SJCRH30 (cell line): Measurements from ENCODE around the gene TIGD3. TPM values are rescaled to one million over a fixed set of nuclear protein-coding genes. Genes with fewer than 3 reads are reported as not detected.
"Not testable (repeated sequence)": the region's sequence is repeated elsewhere in the genome, so short reads cannot be mapped to it uniquely, and the experiment has no call there.

Source experiments
- DNase-seq, 2 experiments: peaks; one replicate each; pipeline ENCODE4 v3.0.0-alpha.2; 2015 to 2020
- H3K27ac ChIP-seq: fragments of 250-450 bp; sonication (Bioruptor Pico); 2 replicates; pipeline ENCODE4 v1.5.1; 2020; ENCODE audit warnings: mild to moderate bottlenecking, moderate library complexity
- H3K27me3 ChIP-seq: fragments of 250-450 bp; sonication (Bioruptor Pico); 2 replicates; pipeline ENCODE4 v1.5.1; 2020; ENCODE audit warnings: mild to moderate bottlenecking, moderate library complexity
- H3K36me3 ChIP-seq: fragments of 250-450 bp; sonication (Bioruptor Pico); 2 replicates; pipeline ENCODE4 v1.5.1; 2020; ENCODE audit warnings: mild to moderate bottlenecking, moderate library complexity
- H3K4me1 ChIP-seq: fragments of 250-450 bp; sonication (Bioruptor Pico); 2 replicates; pipeline ENCODE4 v1.5.1; 2020; ENCODE audit warnings: mild to moderate bottlenecking, moderate library complexity
- H3K4me3 ChIP-seq: fragments of 250-450 bp; sonication (Bioruptor Pico); 2 replicates; pipeline ENCODE4 v1.5.1; 2020; ENCODE audit warnings: mild to moderate bottlenecking, moderate library complexity
- H3K9me3 ChIP-seq: fragments of 250-450 bp; sonication (Bioruptor Pico); replicated peaks from 2 replicates; pipeline ENCODE4 v1.5.1; 2020; ENCODE audit warnings: mild to moderate bottlenecking, moderate library complexity
- total RNA-seq: library from RNA; depleted of rRNA; stranded (reverse); fragments of >200 nt; shearing (Covaris generic); gene quantifications from 2 replicates; pipeline ENCODE4 v1.2.3, GENCODE V29; 2014

The TIGD3 gene
- total RNA-seq, 1 experiment from 2014 or later = 0.71 TPM

DNA sequence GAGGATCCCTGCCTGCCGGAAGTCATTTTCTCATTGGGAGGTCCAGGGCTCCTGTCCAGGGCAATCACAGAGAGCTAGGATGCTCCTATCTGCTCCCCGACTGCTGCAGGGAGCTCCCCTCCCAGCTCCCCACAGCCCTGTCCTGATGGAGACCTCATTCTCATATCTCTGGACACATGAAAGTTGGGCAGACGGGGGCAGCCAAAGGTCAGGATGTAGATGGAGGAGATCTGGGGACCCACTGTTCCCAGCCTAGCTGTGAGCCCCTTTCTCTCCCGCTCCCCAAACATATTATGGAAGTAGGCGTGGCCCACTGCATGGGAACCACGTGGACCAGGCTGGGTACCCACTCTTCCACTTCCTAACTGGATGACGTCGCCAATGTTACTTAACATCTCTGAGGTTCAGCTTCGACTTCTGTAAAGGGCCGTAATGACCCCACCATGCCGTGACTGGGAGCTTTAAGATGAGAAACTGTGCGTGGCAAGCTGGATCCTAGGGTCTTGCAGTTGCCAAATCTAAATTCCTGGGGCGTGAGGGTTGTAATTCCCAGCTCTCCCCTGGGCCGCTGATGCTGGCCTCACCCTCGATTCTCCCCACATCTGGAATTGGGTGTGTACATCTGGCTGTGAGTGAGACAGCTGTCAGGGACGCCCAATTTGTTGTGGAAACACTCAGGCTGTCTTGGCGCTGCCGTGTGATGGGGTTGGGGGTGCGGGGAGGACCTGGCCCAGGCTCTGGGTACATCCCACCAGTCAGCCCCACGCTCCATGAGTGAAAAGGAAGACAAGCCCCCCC lies 38.1 kb upstream of the TIGD3 start:
- Histone ChIP-seq H3K27ac (peak overlapping the region; percentile 46), H3K27me3 (no peaks in the 10 kb centered on the region), H3K36me3 (peaks cover 4% of the 10 kb centered on the region; the same call in 1 of the 2 replicates), H3K4me1 (peaks cover 23% of the 10 kb centered on the region), H3K9me3 (no peaks in the 10 kb centered on the region), H3K4me3 (peak overlapping the region; percentile 79)
- DNase-seq = peak in 1 of 2 experiments; percentile 48

- Histone ChIP-seq H3K4me1 (peaks cover 21% of the 10 kb centered on the region), H3K9me3 (no peaks in the 10 kb centered on the region), H3K36me3 (peaks cover 10% of the 10 kb centered on the region), H3K27ac (peak overlapping the region; percentile 46), H3K27me3 (no peaks in the 10 kb centered on the region), H3K4me3 (peak overlapping the region; percentile 79)
- peak in 1 of 2 experiments; percentile 54 for DNase-seq
These were observed 37.3 kb upstream of the TIGD3 start for GRCh38 chr11:65317025-65317786.

DNA sequence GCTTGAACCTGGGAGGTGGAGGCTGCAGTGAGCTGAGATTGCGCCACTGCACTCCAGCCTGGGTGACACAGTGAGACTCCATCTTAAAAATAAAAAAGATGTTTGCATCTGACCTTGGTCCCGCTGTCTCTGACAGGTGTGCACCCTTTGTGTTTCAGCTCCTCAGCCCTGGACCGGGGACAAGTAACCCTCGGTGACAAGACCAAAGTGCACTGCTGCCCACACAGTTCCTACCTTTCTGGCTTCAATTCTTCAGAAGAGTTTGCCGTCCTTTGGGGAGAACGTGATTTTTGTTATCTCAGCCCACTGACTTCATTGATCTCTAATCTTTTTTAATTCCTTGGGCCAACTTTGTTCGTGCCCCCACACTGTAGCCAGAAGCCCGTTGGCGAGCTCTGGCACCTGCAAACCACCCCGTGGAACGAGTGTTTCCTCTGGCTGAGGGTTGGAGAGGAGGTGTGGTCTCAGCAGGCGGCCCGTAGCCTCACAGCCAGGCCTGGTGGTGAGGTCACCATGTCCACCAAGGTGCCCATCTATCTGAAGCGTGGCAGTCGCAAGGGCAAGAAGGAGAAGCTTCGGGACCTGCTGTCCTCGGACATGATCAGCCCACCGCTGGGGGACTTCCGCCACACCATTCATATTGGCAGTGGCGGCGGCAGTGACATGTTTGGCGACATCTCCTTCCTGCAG lies 34.0 kb upstream of the TIGD3 start:
- Histone ChIP-seq H3K9me3 (no peaks in the 10 kb centered on the region), H3K36me3 (peaks cover 10% of the 10 kb centered on the region), H3K4me3 (no peak overlapping the region), H3K27ac (no peak overlapping the region), H3K27me3 (no peaks in the 10 kb centered on the region), H3K4me1 (peaks cover 13% of the 10 kb centered on the region)
- DNase-seq = no peak

GRCh38 chr11:65321076-65321475 lies 33.5 kb upstream of the TIGD3 start:
- DNase-seq = no peak
- Histone ChIP-seq H3K9me3 (no peaks in the 10 kb centered on the region), H3K27ac (no peak overlapping the region), H3K4me1 (peaks cover 13% of the 10 kb centered on the region), H3K27me3 (no peaks in the 10 kb centered on the region), H3K36me3 (peaks cover 10% of the 10 kb centered on the region), H3K4me3 (no peak overlapping the region)

GRCh38 chr11:65321828-65322485 lies 32.6 kb upstream of the TIGD3 start:
- Histone ChIP-seq H3K27me3 (no peaks in the 10 kb centered on the region), H3K4me1 (peaks cover 6% of the 10 kb centered on the region; the same call in 1 of the 2 replicates), H3K36me3 (peaks cover 10% of the 10 kb centered on the region), H3K9me3 (no peaks in the 10 kb centered on the region), H3K4me3 (no peak overlapping the region), H3K27ac (no peak overlapping the region)
- DNase-seq = no peak

DNA sequence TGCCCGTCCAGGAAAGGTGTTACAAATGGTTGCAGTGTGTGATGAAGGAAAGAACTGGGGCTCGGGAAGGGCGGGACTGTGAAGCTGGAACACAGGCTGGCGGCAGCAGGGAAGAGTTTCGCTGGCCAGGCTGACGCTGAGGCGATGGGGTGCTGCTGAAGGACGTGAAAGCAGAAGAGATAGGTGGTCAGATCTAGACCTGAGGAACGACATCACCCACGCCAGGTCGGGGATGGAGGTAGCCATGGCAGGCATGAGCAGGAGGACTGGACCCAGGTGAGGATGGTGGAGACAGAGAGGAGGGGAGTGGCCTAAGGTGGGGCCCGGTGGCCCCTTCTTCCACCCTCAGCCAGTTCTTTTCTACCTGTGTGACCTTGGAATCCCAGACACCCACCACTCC lies 30.7 kb upstream of the TIGD3 start:
- Histone ChIP-seq H3K36me3 (peaks cover 10% of the 10 kb centered on the region), H3K27ac (no peak overlapping the region), H3K27me3 (no peaks in the 10 kb centered on the region), H3K9me3 (no peaks in the 10 kb centered on the region), H3K4me3 (no peak overlapping the region), H3K4me1 (no peaks in the 10 kb centered on the region)
- DNase-seq = no peak

- no peak overlapping the region for H3K4me3 ChIP-seq
- peaks cover 10% of the 10 kb centered on the region for H3K36me3 ChIP-seq
- no peak overlapping the region for H3K27ac ChIP-seq
- no peaks in the 10 kb centered on the region for H3K9me3 ChIP-seq
- DNase-seq = no peak
- H3K27me3 ChIP-seq = no peaks in the 10 kb centered on the region
- H3K4me1 ChIP-seq = no peaks in the 10 kb centered on the region
These were observed 29.1 kb upstream of the TIGD3 start for GRCh38 chr11:65325435-65325834.

DNA sequence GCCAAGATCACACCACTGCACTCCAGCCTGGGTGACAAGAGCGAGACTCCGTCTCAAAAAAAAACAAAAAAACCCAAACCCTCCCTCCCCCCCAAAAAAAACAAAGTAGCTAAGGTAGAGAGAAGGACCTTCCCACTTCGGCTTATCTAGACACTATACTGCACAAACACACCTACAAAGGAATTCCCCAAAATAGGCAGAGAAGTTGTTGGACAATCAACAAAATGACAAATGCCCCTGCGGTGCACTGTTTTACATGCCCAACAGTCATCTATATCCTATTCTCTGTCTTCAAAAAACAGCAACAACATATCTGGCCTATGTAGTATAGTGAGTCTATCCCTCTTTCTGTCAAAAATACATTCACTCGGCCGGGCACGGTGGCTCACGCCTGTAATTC lies 27.5 kb upstream of the TIGD3 start:
- H3K27me3 ChIP-seq = no peaks in the 10 kb centered on the region

GRCh38 chr11:65329478-65329877 lies 25.1 kb upstream of the TIGD3 start:
- Histone ChIP-seq H3K4me3 (peak overlapping the region; percentile 29), H3K4me1 (no peaks in the 10 kb centered on the region), H3K9me3 (no peaks in the 10 kb centered on the region), H3K27ac (no peak overlapping the region), H3K36me3 (no peaks in the 10 kb centered on the region), H3K27me3 (no peaks in the 10 kb centered on the region)
- no peak for DNase-seq

More for the DNA sequence above, 27.5 kb upstream of the TIGD3 start:
- H3K4me3 ChIP-seq = no peak overlapping the region
- no peak overlapping the region for H3K27ac ChIP-seq
- no peaks in the 10 kb centered on the region for H3K9me3 ChIP-seq
- DNase-seq = no peak
- H3K4me1 ChIP-seq = no peaks in the 10 kb centered on the region
- peaks cover under 1% of the 10 kb centered on the region; the same call in 1 of the 2 replicates for H3K36me3 ChIP-seq

DNA sequence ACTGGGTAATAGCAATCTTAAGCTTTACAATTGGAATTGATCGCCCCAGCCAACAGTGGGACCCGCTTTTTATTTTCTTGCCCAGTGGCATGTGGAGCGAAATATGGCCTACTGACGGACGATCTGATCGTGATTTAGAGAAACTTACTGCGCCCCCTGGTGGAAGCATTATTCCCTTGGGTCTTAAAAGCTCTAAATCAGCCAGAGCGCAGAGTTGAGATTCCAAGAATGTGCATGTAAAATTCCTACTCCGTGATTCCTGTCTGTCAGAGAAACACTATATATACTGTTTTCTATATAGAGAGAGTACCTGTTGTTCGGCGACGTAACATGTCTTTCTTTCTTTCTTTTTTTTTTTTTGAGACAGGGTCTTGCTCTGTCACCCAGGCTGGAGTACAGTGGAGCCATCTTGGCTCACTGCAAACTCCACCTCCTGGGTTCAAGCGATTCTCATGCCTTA lies 24.6 kb upstream of the TIGD3 start:
- H3K9me3 ChIP-seq = no peaks in the 10 kb centered on the region
- no peaks in the 10 kb centered on the region for H3K4me1 ChIP-seq
- H3K36me3 ChIP-seq = no peaks in the 10 kb centered on the region
- DNase-seq = peak; percentile 84 to 96
- H3K4me3 ChIP-seq = peak overlapping the region; percentile 29
- H3K27me3 ChIP-seq = no peaks in the 10 kb centered on the region
- no peak overlapping the region for H3K27ac ChIP-seq

- Histone ChIP-seq H3K9me3 (no peaks in the 10 kb centered on the region), H3K27ac (no peak overlapping the region), H3K36me3 (no peaks in the 10 kb centered on the region), H3K4me1 (no peaks in the 10 kb centered on the region), H3K4me3 (no peak overlapping the region; the same call in 1 of the 2 replicates), H3K27me3 (no peaks in the 10 kb centered on the region)
- no peak for DNase-seq
These were observed 24.0 kb upstream of the TIGD3 start for GRCh38 chr11:65330544-65330943.

- H3K4me1 ChIP-seq, H3K36me3 ChIP-seq, H3K27ac ChIP-seq: not testable (repeated sequence)
These were observed 22.0 kb upstream of the TIGD3 start for GRCh38 chr11:65332591-65332990.

DNA sequence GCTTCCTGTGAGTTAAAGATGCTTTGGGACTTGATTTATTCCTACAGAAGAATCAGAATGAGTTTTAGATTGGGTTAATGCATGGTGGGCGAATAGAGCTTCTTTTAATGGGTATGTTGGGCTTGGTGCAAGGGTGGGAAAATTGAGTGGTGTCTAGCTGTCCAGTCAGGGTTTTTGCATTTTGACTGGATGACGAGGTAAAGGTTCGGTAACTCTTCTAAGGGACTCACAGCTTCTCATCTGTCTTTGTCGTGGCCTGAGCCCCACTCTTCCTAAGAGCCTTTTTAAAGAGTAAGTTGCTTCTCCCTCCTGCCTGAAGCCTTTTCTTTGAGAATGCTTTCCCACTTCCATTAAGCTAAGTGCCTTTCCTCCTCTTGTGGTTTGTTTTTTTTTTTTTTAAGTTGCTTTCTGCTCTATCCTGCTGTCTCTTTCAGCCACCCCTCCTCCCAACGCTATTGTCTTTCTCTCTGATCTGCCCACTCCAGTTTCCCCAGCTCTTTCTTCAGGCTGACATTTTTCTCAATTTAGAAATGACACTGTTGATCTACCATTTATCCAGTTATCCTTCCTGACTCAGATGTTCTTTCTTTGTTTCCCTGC lies 19.8 kb upstream of the TIGD3 start:
- Histone ChIP-seq H3K4me3 (peak overlapping the region; percentile 83), H3K36me3 (peaks cover 3% of the 10 kb centered on the region; the same call in 1 of the 2 replicates), H3K27ac (no peak overlapping the region), H3K27me3 (no peaks in the 10 kb centered on the region), H3K9me3 (no peaks in the 10 kb centered on the region), H3K4me1 (no peaks in the 10 kb centered on the region)
- DNase-seq = no peak

More at GRCh38 chr11:65332591-65332990, 22.0 kb upstream of the TIGD3 start:
- not testable (repeated sequence) for H3K27me3 ChIP-seq, H3K9me3 ChIP-seq, DNase-seq, H3K4me3 ChIP-seq

DNA sequence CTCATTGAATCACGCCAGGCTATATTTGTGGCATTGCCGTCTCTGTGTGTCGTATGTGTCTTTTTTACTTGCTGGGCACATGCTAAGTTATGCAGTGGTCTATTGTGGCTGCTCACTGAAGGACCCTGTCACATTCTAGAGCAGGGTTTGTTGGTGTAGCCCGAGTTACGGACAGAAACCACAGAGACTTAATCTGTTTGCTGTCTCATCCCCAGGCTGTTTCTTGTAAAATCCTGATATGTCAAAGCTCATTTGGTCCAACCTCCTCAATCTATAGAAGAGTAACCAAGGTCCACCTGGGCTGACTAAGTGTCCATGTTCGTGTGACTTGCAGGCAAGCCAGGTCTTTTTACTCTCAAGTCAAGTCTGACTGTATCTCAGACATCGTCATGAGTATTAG lies 15.9 kb upstream of the TIGD3 start:
- no peak for DNase-seq
- no peak overlapping the region for H3K27ac ChIP-seq
- peaks cover 29% of the 10 kb centered on the region for H3K36me3 ChIP-seq
- no peaks in the 10 kb centered on the region for H3K4me1 ChIP-seq
- no peaks in the 10 kb centered on the region for H3K9me3 ChIP-seq
- no peak overlapping the region for H3K4me3 ChIP-seq
- H3K27me3 ChIP-seq = no peaks in the 10 kb centered on the region
